GM18951 (cell line): ENCODE measurements around the gene CAMSAP2.
"Not testable (repeated sequence)": the region's sequence is repeated elsewhere in the genome, so short reads cannot be mapped to it uniquely, and the experiment has no call there.

Experiments used
- POLR2A ChIP-seq: IDR thresholded peaks from 4 replicates; pipeline ENCODE4 v1.6.1; 2011; ENCODE audit warnings: mild to moderate bottlenecking; ENCODE audit not compliant: insufficient read length, insufficient read depth; ENCODE audit errors: extremely low read depth
- in situ Hi-C: fragments of 300-500 bp; cut with MboI; formaldehyde crosslinking; loops from one replicate; pipeline ENCODE4 v1.12.0; 2022; ENCODE audit warnings: low sequenced_read_pairs, mixed read lengths, inconsistent platforms; ENCODE audit not compliant: unreplicated experiment

The CAMSAP2 gene

DNA sequence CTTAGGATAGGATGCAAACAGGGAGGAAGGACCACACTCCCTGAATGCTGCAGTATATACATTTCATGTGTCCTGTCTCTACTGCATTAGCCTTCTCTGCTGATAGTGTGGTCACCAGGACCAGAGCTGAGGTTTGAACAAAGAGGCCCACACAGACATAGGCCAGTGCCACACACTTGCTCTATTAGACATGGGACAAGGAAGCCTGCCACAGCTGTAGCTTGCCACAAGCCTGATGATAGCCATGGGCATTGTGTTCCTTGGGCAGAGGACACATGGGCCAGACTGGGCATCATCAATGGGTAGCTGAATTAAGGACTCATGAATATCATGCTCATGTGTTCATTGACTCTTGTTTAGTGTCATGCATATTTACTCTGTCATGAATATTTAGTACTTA is 10.4 kb downstream of the CAMSAP2 start:
- TF ChIP-seq POLR2A: no peak
- in situ Hi-C loops: no loop called here

DNA sequence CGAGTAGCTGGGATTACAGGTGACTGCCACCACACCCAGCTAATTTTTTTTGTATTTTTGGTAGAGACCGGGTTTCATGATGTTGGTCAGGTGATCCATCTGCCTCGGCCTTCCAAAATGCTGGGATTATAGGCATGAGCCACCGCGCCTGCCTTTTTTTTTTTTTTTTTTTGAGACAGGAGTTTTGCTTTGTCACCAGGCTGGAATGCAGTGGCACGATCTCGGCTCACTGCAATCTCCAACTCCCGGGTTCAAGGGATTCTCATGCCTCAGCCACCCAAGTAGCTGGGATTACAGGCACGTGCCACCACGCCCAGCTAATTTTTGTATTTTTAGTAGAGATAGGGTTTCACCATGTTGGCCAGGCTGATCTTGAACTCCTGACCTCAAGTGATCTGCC is 12.1 kb downstream of the CAMSAP2 start:
- in situ Hi-C loops: not testable (repeated sequence)

DNA sequence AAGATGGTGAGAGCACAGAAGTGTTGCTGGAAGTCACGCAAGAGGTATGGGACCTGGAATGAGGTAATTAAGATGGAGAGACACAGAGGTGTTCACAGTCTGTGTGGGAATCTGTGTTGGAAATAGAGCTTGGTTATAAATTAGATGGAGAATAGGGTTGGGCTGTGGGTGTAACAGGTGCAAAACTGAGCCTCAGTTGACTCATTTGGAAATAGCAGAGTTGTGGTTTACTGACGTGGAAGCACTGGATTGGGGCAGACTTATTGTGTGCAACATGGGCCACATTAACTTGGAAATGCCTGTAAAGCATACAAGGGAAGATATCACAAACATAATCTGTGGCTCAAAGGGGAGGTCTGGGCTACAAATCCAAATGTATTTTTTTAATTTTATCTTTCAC is 13.0 kb downstream of the CAMSAP2 start:
- TF ChIP-seq POLR2A: no peak
- in situ Hi-C loops: no loop called here

DNA sequence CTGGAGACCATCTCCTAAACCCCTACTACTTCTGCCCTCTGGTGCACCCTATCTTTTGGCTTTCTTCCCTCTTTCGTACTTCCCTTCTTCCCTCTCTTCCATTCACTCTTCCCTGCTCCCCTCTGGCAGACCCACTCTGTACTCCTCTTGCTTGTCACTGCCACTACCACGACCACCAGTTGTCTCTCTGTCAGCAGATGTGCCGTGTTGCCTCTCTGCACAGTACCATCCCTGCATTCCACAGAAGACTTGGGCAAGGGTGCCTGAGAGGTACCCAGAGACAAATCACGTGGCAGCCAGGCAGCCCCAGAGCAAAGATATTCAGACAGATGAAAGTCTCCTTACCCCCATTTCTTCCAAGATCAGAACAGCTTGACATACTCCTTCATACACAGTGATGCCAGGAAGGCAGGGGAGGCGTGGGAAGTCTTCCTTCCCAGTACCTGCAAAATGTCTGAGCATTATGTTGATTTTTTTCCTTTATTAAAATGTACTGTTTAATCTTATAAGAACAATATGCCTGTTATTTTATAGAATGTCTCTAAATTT is 15.0 kb downstream of the CAMSAP2 start:
- in situ Hi-C loops: no loop called here
- TF ChIP-seq POLR2A: no peak

DNA sequence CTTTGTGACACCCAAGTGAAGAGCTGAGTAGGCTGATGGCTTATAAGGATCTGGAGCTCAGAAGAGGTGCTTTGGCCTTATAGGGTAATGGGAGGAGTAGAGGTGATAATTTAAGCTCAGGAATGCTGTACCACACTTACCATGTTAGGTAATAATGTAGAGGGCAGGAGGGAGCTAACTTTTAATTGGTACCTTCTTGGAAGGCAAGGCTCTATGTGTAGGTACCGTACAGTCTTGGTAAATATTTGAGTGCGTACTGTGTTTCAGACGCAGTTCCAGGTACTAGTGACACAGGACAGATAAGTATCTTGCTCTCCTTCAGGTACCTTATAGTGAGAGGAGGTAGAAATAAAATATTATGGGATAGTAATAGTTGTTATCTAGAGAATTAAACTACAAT is 16.8 kb downstream of the CAMSAP2 start:
- in situ Hi-C loops: no loop called here
- no peak for TF ChIP-seq POLR2A

DNA sequence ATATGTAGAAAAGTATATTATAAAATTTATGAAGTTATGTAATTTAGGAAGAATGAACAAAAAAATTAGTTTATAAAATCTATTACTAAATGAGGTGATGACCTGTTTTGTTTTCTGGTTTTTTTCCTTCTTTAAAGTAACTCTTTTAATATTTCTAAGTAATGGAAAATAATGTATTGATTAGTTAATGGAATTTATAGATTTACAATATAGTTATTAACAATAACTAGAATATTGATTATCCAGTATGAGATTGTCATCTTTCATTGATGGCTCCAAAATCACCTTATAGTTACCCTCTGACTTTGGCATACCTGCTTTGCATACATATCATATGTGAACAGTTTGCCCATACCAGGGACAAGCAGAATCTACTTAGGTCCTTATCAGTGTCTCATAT is 23.4 kb downstream of the CAMSAP2 start:
- in situ Hi-C loops: no loop called here
- no peak for TF ChIP-seq POLR2A

DNA sequence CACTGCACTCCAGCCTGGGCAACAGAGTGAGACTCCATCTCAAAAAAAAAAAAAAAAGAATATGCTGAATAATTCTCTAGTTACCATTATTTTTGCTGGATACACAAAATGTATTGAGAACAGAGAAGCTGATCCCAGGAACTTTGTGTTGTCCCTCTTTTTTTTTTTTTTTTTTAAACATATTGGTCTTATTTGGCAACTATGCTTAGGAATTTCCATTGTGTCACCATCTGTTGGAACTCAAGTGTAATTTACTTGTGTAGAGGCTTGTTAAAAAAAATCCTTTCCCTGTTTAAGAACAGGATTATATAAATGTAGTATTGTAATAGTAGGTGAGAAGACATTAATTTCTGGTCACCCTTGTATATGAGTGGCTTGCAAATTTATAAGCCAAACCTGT is 28.6 kb downstream of the CAMSAP2 start:
- no peak for TF ChIP-seq POLR2A
- in situ Hi-C loops: no loop called here

DNA sequence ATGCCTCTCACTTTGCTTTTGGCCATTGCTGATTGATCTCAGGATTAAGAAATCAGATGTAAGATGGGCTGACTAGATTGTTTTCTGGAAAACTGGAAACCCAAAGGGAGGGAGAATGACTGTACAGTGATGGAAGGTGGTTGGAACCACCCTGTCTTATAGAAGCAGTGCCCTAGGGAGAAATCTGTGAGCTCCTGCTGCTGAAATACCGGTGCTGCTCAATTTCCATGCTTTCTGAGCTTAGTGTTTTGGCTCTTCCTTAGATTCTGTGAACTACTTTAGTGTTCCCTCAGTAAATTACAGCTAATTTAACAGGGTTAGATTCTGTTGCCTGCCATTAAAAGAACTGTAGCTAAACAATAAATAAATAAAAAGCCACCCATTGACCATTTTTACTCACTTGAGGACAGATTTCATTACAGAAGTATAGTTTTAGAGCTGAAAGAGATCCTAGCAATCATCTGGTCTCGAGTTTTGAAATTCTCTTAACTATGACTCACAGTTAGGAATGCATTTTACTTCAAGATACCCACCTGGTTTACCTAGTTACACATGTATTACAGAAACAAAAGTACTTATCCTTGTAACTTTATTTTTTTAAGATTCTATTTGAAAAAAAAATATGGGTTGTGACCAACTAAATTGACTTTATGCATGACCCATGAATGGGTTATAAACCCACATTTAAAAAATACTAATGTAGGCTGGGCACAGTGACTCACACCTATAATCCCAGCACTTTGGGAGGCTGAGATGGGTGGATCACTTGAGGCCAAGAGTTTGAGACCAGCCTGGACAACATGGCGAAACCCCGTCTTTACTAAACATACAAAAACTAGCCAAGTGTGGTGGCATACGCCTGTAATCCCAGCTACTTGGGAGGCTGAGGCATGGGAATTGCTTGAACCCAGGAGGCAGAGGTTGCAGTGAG is 33.2 kb downstream of the CAMSAP2 start:
- in situ Hi-C loops: no loop called here
- no peak for TF ChIP-seq POLR2A

DNA sequence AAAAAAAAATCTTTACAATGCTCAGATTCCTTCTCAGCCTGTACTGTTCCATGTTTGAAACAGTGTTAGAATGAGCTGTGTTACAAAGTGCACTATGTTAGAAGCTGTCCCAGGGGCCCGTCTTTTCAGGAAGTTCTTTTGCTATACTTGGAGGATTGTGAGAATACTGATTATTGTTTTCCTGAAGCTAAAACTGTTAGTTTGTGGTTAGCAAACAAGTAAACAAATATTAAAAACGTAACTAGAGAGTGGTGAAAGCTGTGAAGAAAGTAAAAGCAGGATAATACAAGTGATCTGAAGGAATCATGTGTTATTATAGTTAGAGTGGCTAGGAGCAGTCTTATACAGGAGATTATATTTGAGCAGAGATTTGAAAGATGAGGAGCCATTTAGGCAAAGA is 35.6 kb downstream of the CAMSAP2 start:
- no peak for TF ChIP-seq POLR2A
- in situ Hi-C loops: no loop called here

DNA sequence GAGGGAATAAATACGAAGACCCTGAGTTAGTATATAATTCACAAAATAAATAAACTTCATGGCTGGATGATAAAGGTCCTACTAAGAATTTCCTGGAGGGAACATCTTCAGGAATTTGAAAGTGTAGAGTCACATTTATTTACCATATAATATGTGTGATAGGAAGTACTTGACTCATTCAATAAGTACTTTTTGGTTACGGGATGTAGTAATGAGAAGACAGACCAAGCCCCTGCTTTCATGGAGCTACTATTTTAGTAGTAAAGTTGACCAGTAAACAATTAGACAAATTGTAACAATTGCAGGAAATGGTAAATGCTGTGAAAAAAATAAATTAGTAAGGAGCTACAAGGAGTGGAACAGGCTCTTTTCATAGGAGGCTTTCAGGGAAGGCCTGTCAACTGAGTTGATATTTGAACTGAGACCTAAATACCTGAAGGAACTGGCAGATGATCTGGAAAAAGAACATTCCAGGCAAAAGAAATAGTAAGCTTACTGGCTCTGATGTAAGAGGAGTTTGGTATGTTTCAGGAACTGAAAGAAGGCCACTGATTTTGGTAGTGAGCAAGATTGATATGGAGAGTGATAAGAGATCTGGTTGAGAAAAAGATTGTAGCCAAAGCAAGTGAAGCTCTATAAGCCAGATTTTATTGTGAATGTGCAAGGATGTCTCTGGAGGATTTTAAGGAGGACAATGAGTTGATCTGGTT is 36.2 kb downstream of the CAMSAP2 start:
- in situ Hi-C loops: no loop called here
- TF ChIP-seq POLR2A: no peak

DNA sequence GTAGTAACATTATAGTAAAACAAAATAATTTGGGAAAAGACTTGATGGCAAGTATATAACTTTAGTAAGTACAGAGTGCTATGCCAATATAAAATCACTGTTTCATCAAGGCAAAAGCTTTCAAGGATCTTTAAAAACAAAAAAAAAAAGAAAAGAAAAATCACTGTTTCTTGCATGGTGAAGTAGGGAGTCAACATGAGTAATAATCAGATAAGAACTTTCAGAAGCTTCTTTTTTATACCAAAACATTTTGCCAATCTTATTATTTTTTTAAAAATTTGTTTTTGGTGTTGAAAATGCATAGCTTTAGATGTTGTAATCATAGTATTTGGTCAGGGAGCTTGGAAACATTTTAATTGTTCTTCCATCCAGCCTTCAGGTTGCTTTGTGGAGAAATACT is 37.2 kb downstream of the CAMSAP2 start:
- no peak for TF ChIP-seq POLR2A
- in situ Hi-C loops: no loop called here

DNA sequence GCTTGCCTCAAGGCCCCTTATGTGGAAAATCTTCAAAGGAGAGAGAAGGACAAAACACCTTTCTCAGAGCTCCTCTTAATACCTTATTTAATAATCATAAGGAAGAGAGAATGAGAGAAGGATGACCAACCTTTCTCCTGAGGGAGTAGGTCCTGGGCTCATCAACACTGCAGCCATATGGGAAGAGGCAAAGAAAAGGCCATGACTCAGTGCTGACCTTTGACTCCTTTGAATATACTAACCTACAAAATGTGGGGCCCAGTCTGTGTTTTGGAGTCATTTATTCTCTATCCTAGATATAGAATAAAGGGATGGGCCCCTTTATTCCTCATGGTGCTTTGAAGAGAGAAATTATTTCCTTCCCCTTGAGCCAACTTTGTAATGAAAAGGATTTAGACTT is 38.3 kb downstream of the CAMSAP2 start:
- in situ Hi-C loops: no loop called here
- TF ChIP-seq POLR2A: no peak

DNA sequence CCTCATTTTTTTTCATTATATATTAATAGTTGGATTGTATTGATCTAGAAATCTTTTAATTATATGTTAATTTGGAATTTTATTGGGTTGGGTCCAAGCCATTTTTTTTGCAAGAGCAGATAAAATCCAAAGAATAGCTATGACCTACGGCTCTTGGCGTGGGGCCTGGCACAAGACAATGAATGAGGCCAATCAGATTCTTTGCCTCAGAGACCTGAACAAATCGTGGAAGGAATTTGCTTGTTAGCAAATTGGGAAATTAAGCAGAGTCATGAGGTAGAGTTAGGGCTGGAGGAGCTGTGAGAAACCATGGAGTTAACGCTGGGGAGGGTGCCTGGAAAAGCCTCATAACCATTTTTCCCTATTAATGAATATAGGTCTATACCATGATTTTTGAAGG is 40.1 kb downstream of the CAMSAP2 start:
- in situ Hi-C loops: no loop called here
- no peak for TF ChIP-seq POLR2A

DNA sequence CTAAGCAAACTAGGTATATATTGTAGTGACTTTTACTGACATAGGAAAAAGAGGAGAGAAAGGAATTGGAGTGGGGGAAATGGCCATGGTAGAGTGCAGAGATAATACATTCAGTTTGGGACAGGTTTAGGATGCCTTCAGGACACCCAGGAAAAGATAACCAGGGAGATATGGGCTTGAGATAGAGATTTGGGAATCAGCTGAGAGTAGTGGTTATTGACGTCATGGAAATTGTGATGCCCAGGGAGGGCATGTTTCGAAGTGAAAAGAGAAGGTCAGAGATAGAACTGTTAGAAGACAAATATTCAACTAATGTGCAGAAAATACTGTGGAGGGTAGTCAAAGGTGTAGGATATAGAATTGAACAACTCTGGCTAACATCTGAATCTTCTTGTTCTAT is 40.6 kb downstream of the CAMSAP2 start:
- in situ Hi-C loops: no loop called here
- no peak for TF ChIP-seq POLR2A
